PC-9 (cell line): Measurements from ENCODE around the gene GALR1. TPM values are rescaled to one million over a fixed set of nuclear protein-coding genes. Genes with fewer than 3 reads are reported as not detected.

Experiments
- BruUV-seq: library from RNA; stranded (reverse); fragments of 400-500 nt; replicated peaks from 2 replicates; lab custom pipeline; 2021; lab: Mats Ljungman, UMichigan
- CTCF ChIA-PET: fragments of 300-600 bp; sonication (Branson Sonifier 250); formaldehyde crosslinking; loops from one replicate; lab custom pipeline; 2022; ENCODE audit warnings: antibody characterized with exemption; lab: Charles Lee
- POLR2A ChIA-PET: fragments of 300-600 bp; sonication (Branson Sonifier 250); formaldehyde crosslinking; loops from one replicate; lab custom pipeline; 2022; ENCODE audit warnings: antibody characterized with exemption; ENCODE audit not compliant: unreplicated experiment; lab: Charles Lee
- DNase-seq, 2 experiments: peaks; one replicate each; pipeline versions ENCODE4 v3.0.0 to v3.0.0-alpha.2; 2015 to 2022; ENCODE audit warnings: mixed read lengths in 1 of 2
- H2AFZ ChIP-seq: fragments of 200-600 bp; sonication (generic); 2 replicates; pipeline ENCODE4 v1.8.1; 2017; ENCODE audit warnings: antibody characterized with exemption
- H3F3A ChIP-seq: fragments of 200-600 bp; sonication (generic); 2 replicates; pipeline ENCODE4 v1.8.1; 2017; ENCODE audit warnings: antibody characterized with exemption, mild to moderate bottlenecking, low read depth; ENCODE audit not compliant: insufficient read depth
- H3K27ac ChIP-seq: fragments of 200-600 bp; sonication (generic); 2 replicates; pipeline ENCODE4 v1.6.1; 2016; ENCODE audit warnings: mixed run types
- H3K27me3 ChIP-seq: fragments of 200-600 bp; sonication (generic); 2 replicates; pipeline ENCODE4 v1.6.1; 2016; ENCODE audit warnings: low read depth, mixed run types; ENCODE audit not compliant: insufficient read depth
- H3K36me3 ChIP-seq: fragments of 200-600 bp; sonication (generic); 2 replicates; pipeline ENCODE4 v1.6.1; 2016; ENCODE audit warnings: low read depth, mixed run types
- H3K4me1 ChIP-seq: fragments of 200-600 bp; sonication (generic); replicated peaks from 2 replicates; pipeline ENCODE4 v1.6.1; 2016; ENCODE audit warnings: mixed run types; ENCODE audit not compliant: insufficient read depth
- H3K4me2 ChIP-seq: fragments of 200-600 bp; sonication (generic); 2 replicates; pipeline ENCODE4 v1.6.1; 2017; ENCODE audit warnings: mixed run types
- H3K4me3 ChIP-seq: fragments of 200-600 bp; sonication (generic); 2 replicates; pipeline ENCODE4 v1.6.1; 2016; ENCODE audit warnings: mixed run types
- H3K79me2 ChIP-seq: fragments of 200-600 bp; sonication (generic); 2 replicates; pipeline ENCODE4 v1.6.1; 2017; ENCODE audit warnings: low read depth, mixed run types
- H3K9me2 ChIP-seq: fragments of 200-600 bp; sonication (generic); 2 replicates; pipeline ENCODE4 v1.8.1; 2017; ENCODE audit warnings: mild to moderate bottlenecking; ENCODE audit not compliant: insufficient read depth
- H3K9me3 ChIP-seq: fragments of 200-600 bp; sonication (generic); 2 replicates; pipeline ENCODE4 v1.8.1; 2016; ENCODE audit warnings: low read depth; ENCODE audit not compliant: insufficient read depth
- H4K20me1 ChIP-seq: fragments of 200-600 bp; sonication (generic); 2 replicates; pipeline ENCODE4 v1.8.1; 2017; ENCODE audit not compliant: insufficient read depth
- CTCF ChIP-seq: fragments of 200-600 bp; sonication (generic); conservative IDR thresholded peaks from 2 replicates; pipeline ENCODE4 v1.6.1; 2017; ENCODE audit warnings: mixed run types, antibody characterized with exemption, mild to moderate bottlenecking, moderate library complexity
- EZH2 ChIP-seq: fragments of 200-600 bp; sonication (generic); IDR thresholded peaks from 2 replicates; pipeline ENCODE4 v1.8.0; 2017; ENCODE audit warnings: antibody characterized with exemption, low read depth
- intact Hi-C: fragments of 100-400 bp; cut with micrococcal nuclease; formaldehyde crosslinking; loops from one replicate; pipeline ENCODE4 v1.10.0; 2022; ENCODE audit not compliant: unreplicated experiment
- total RNA-seq: library from RNA; stranded (reverse); gene quantifications from 2 replicates; pipeline ENCODE4 v1.2.3, GENCODE V29; 2021

Gene GALR1
- total RNA-seq, 1 experiment from 2014 or later: not detected

- H3K4me1 ChIP-seq: no peaks in the 10 kb centered on the region
- H3F3A ChIP-seq: no peaks in the 10 kb centered on the region
- H2AFZ ChIP-seq: no peak overlapping the region
- no peak overlapping the region for H3K4me3 ChIP-seq
- no peaks in the 10 kb centered on the region for H4K20me1 ChIP-seq
- TF ChIP-seq EZH2 (no peak), CTCF (no peak)
- intact Hi-C loops: no loop called here
- ChIA-PET CTCF (no interaction called here), POLR2A (no interaction called here)
- BruUV-seq: no TSS peak
- H3K36me3 ChIP-seq: no peaks in the 10 kb centered on the region
- no peak overlapping the region for H3K4me2 ChIP-seq
- no peaks in the 10 kb centered on the region for H3K9me2 ChIP-seq
- no peaks in the 10 kb centered on the region; the same call in 1 of the 2 replicates for H3K9me3 ChIP-seq
- H3K27ac ChIP-seq: no peak overlapping the region
- no peaks in the 10 kb centered on the region for H3K79me2 ChIP-seq
- DNase-seq: no peak
- H3K27me3 ChIP-seq: peaks cover 21% of the 10 kb centered on the region; the same call in 1 of the 2 replicates
Measured at GRCh38 chr18:77251730-77252050, 2.0 kb downstream of the GALR1 start.

GRCh38 chr18:77254711-77255405 lies 5.2 kb downstream of the GALR1 start:
- DNase-seq: no peak
- POLR2A ChIA-PET: no interaction called here
- Histone ChIP-seq H3K27ac (no peak overlapping the region), H3K27me3 (peaks cover 13% of the 10 kb centered on the region; the same call in 1 of the 2 replicates), H3K4me2 (peak overlapping the region; percentile 34), H4K20me1 (no peaks in the 10 kb centered on the region), H2AFZ (no peak overlapping the region), H3K36me3 (no peaks in the 10 kb centered on the region), H3K4me3 (no peak overlapping the region), H3K79me2 (no peaks in the 10 kb centered on the region), H3F3A (no peaks in the 10 kb centered on the region), H3K9me2 (0 out of 2 replicates have a peak, but pooled peaks cover 5% of the 10 kb centered on the region), H3K4me1 (no peaks in the 10 kb centered on the region), H3K9me3 (no peaks in the 10 kb centered on the region; the same call in 1 of the 2 replicates)
- BruUV-seq: no TSS peak
- TF ChIP-seq CTCF (no peak), EZH2 (no peak)
- CTCF ChIA-PET: no interaction called here
- intact Hi-C loops: no loop called here

GRCh38 chr18:77255426-77256105 lies 5.9 kb downstream of the GALR1 start:
- Histone ChIP-seq H3K9me2 (0 out of 2 replicates have a peak, but pooled peaks cover 5% of the 10 kb centered on the region), H3K4me1 (no peaks in the 10 kb centered on the region), H3K4me2 (no peak overlapping the region), H3K4me3 (no peak overlapping the region), H4K20me1 (no peaks in the 10 kb centered on the region), H3K79me2 (no peaks in the 10 kb centered on the region), H3K9me3 (no peaks in the 10 kb centered on the region; the same call in 1 of the 2 replicates), H3K27me3 (peaks cover 15% of the 10 kb centered on the region; the same call in 1 of the 2 replicates), H3K36me3 (no peaks in the 10 kb centered on the region), H2AFZ (no peak overlapping the region), H3K27ac (no peak overlapping the region), H3F3A (no peaks in the 10 kb centered on the region)
- TF ChIP-seq EZH2 (no peak), CTCF (no peak)
- DNase-seq: no peak
- CTCF ChIA-PET: no interaction called here
- intact Hi-C loops: no loop called here
- BruUV-seq: no TSS peak
- POLR2A ChIA-PET: no interaction called here
